Adrenal gland (tissue), 5 donors: ENCODE measurements around the gene GH2.
A peak's percentile ranks its signal among the peaks of the same experiment; 100 is the strongest.

ENCODE experiments used
- CTCF ChIP-seq, 6 experiments: fragments of 450-650 bp in 4 of 6; fragments of 200-600 bp in 2 of 6; sonication (generic) in 1 of 6; IDR thresholded peaks; 1 replicate in 5 of 6; 2 replicates in 1 of 6; pipeline versions ENCODE4 v1.5.1 to v1.8.0; 2016 to 2021; ENCODE audit warnings: antibody characterized with exemption in 6 of 6, mild to moderate bottlenecking in 2 of 6, moderate library complexity in 1 of 6
- POLR2A ChIP-seq, 2 donors: fragments of 450-650 bp; IDR thresholded peaks; one replicate each; pipeline ENCODE4 v1.6.1; 2017; ENCODE audit warnings: antibody characterized with exemption in 2 of 2, mild to moderate bottlenecking in 2 of 2, moderate library complexity in 1 of 2
- donor health status: DM: no; HTN: no; CAD: no.

GRCh38 chr17:63881935-63882601 lies at the start of gene GH2:
- no peak for TF ChIP-seq POLR2A (IDR thresholded peaks at IDR 0.05)
- peak; percentile 34 to 57 (median 44) for TF ChIP-seq CTCF (IDR thresholded peaks at IDR 0.05)
